GM18861 (cell line): ENCODE data around the gene NPFF.

ENCODE experiments used
- ATAC-seq: cut with Tn5 transposase; IDR thresholded peaks from one replicate; pipeline ENCODE4 v1.9.1; 2021; ENCODE audit not compliant: unreplicated experiment

The NPFF gene

DNA sequence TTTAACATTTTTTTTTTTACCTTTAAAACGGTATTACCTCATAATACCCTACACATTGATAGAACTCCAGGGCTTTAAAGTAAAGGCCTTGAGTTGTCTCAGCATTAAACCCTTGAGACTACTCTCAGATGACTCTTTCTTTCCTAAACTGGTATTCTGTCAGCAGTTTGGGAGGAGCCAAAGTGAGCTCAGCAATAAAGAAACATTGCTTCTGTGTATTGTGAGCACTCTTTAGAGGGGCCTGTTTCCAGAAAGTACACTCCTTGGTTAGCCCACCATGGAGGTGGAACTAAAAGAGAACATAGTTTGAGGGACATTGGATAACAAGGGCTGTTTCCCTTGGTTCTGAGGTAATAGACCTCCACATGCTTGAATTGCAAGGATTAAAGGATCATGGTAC is 28.4 kb downstream of the NPFF start:
- ATAC-seq: no peak

DNA sequence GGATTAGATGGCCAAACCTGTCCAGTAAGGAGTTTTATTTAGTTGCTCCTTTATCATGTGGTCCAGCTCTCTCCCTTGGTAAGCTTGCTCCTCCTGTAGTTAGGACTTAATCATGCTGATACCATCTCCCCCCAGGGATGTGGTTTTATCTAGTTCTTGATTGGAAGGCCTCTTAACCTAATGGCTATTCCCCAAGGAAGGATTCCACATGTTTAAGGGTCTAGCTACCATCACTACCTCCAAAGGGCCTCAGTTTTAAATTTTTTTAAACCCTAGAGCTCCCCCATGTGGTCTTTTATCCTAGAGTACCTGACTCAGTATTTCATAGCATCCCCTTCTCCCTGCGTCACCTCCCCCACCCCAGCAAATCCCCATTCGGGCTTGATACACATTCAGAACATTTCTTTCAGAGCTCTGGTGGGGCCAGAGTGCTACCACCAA is 30.5 kb downstream of the NPFF start:
- ATAC-seq: no peak

DNA sequence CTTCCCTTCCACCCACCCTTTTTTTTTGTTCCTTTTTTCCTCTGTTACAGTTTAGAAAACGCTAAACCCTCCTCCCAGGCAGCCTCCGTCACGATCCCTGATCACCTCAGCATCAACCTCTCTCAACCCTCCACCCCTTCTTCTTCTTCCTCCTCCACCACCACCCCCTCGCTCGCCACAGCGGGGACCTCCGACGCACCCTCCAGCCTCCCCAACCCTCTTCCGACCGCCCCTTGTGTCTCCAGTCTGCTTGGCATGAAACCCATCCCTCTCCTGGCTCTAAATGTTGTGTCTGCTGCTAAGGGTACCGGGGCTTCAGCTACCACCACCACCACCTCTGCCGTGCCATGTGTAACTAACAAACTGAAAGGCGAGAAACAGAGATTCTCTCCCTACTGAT is 32.5 kb downstream of the NPFF start:
- no peak for ATAC-seq

DNA sequence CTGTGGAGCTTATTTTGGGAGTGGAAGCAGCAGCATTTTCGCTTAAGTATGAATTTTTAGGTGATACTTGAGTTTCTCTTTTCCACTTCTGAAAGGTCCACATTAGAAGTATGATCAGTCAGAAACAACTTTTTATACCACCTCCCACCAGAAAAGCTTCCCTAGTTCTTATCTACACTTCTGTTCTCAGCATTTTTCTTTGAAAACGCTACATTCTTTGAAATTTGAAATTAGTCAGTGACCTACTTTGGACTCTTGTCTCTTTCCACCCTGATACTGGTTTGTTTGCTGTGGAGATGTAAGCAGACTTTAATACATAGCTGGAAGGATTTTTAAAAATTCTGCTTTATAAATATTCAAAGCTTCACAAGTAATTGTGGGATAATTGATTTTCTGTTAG is 33.2 kb downstream of the NPFF start:
- ATAC-seq: no peak

DNA sequence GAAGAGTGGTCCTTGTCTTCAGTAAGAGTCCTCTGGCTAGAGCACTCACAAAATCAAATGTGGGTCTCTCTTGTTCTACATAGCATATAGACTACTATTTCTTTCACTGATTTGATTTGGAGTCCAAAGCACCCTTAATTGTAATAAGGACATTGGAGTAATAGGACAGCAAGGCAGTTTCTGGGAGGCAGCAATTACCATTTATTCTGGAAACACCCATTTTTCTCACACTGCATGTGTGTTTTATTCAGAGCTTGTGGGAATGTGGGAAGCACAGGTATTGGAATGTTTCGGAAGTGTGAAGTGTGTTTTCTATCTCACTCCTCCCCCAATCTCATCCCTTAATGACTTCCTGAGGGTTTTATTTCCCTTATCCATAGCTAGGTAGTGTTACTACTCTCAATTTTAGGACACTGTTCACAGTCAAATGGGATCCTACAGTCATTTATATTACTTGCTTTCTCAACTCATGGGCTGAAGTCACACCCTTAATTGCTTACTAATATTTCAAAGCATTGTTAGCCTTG is 35.2 kb downstream of the NPFF start:
- ATAC-seq: no peak

DNA sequence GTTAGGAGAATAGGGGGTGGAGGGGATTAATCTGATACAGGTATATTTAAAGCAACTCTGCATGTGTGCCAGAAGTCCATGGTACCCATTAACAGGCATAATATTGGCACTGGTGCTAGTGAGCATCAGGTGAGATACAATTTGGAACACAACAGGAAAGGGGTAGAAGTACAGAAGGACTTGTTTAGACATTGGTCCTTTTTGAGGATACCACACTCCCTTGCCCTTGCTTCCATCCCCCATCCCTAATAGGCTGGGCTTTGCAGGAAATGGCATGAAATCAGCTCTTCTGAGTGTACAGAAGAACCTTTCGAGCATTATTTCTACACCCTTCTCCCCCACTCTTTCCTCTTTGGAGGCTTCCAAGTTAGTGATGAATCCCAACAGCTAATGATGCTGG is 39.0 kb downstream of the NPFF start:
- no peak for ATAC-seq

DNA sequence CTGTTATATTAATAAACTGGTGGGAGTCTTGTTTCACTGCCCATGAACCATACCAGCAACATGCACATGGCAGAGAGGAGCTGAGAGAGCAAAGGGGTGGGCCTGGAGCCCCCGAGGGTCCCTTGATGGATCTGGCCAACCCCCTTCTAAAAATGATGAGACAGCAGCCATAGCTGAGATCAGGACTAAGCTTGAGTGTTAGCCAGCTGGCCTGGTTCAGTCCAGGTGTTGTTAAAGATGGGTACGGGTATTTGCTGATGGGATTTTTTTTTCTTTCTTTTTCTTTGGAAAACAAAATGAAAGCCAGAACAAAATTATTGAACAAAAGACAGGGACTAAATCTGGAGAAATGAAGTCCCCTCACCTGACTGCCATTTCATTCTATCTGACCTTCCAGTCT is 39.4 kb downstream of the NPFF start:
- no peak for ATAC-seq

DNA sequence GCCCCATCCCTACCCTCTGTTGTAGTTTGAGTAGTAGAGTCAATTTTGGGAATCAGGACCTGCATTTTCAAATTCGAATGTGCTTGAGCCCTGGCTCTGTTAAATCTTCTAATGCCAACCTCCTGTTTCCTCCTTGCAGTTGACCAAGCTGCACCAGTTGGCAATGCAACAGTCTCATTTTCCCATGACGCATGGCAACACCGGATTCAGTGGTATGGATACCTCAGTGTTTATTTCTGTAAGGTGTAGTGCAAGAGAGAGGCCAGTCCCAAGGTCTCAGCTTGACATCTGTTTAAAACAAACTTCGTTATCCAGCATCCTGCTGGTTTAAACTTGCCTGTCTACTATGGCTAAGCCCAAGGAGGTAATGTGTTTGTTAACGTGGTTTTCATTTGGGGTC is 40.2 kb downstream of the NPFF start:
- no peak for ATAC-seq

DNA sequence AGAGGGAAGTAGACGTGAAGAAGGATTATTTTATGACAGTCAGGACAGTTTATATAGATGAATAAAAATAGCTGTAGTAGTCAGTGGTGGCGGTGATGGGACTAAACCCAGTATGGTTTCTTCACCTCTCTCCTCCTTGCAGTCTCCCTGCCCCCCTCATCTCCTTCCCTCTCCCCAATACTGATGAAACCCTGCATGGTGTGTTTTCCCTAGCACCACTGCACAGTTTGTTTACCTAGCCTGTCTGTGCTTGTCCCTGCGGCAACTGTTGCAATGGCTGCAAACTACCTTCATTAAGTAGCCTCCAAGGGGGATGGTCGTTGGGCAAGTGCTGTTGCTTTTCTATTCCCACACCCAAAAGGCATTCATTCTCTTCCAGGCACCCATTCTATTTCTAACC is 40.6 kb downstream of the NPFF start:
- ATAC-seq: no peak

DNA sequence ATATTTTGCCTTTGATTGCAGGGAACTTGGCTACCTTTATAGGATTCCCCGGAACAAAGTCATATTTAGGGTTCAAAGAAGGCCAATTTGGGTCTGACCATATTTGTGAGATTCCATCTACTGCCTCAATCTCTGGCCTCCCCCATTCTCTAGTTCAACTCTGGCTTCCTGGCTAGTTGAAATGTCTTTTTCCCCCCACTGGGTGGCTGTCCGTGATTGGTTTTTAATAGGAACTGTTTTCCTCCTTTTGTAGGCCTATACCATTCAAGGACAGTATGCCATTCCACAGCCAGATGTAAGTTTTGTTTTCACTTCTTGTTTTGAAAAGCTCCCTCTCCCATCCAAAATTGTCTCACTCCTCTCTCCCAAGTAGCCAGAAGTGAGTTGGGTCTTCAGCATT is 41.6 kb downstream of the NPFF start:
- no peak for ATAC-seq

DNA sequence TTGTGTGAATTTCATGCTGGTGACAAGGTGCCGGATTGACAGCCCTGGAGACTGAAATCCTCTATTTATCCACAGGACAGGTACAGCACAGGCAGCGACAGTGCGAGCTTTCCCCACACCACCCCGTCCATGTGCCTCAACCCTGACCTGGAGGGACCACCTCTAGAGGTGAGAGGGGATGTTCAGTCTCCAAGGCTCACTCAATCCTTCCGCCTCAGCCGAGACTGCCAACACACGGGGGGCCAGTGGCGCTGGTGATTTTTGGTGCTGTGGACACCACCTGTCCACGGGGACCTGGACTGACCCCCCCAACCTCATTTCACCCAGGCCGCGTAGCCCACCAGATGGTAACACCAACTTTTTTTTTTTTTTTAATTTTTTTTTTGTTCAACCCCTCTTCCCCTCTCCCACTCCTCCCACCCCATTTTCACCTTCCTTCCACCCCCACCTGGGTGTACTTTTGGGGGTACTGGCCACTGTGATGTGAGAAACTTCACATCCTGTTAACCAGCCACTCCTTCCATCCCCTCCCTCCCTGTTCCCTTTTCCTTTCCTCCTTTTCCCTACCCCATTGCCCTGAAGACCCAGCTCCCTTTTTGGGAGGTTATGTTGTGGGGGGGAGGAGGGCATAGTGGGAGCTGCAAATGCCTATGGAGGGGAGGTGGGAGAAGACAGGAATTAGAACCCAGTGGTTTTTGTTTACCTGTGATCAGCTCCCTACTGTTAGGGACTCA is 42.4 kb downstream of the NPFF start:
- no peak for ATAC-seq

DNA sequence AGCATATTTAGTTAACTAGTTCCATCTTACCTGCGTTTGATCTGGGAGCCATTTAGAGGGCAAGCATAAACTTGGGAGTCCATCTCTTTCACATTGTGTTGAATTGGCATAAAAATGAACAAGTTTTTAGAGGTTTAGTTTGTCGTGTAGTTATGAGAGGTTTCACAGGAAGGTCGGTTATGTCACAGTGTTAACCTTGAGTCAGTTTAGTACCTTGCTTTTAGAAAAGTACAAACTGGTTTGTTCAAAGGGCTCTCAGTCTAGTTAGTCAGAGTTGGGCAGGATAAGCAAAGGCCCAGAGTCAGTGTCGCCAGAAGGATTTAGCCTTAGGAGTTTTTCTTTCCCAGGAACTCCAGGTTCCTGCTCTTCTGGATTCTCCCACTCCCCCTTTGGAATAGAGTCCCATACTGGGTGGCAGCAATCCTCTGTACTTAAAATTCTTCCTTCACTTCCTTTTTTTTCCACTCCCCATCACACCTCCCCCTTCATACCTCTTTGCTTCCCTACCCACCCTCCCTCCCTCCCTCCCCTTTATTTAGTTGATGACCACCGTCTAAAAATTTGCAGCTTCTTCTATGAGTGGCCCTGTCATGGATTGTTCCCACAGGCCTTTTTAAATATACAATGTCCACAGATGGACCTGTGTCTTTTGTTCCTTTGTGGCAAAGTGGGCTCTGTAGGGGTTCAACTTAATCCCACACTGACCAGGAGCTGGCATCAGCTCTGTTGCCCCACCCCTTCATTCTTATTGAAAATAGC is 43.3 kb downstream of the NPFF start:
- no peak for ATAC-seq

DNA sequence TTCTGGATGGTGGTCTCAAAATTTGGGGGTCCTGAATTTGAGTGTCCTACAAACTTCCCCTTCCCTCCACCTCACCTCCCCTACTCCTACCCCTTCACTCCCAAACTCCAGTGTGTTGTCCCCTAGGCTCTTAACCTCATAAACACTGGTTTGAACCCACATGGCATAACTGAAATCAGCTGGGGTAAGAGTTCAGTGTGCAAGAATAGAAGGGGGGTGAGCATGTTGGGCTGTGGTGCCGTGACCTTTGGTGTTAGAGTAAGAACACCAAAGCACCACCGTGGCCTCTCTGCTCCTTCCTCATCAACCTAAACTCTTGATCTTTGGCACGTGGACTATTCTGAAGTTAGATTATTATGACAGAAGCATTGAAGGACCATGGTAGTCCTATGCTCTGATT is 44.3 kb downstream of the NPFF start:
- no peak for ATAC-seq

DNA sequence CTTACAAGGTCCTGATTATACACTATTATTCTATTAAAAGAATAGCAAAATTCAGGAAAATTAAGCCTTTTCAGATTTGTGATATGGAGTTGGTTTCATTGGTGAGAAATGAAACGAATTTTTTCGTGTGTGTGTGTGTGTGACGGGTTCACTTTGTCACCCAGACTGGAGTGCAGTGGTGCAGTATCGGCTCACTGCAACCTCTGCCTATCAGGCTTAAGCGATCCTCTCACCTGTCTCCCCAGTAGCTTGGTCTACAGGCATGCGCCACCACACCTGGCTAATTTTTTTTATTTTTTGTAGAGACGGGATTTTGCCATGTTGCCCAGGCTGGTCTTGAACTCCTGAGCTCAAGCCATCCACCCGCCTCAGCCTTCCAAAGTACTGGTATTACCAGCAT is 45.7 kb downstream of the NPFF start:
- ATAC-seq: no peak

DNA sequence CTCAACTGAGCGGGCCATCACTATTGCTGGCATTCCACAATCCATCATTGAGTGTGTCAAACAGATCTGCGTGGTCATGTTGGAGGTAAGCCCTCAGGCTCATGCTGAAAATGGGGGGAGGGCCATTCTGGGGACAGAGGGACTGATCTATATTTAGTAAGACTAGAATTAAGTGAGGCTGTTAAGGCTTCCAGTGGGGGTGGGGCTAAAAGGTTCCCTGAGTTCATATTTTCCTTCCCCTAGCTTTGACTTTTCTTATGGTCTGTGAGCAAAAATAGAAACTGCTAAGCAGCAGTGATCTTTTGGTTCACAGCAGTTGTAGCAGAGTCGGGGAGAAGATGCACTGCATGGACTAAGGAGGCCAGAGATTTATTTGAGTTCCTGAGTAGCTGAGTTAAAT is 46.2 kb downstream of the NPFF start:
- ATAC-seq: no peak

DNA sequence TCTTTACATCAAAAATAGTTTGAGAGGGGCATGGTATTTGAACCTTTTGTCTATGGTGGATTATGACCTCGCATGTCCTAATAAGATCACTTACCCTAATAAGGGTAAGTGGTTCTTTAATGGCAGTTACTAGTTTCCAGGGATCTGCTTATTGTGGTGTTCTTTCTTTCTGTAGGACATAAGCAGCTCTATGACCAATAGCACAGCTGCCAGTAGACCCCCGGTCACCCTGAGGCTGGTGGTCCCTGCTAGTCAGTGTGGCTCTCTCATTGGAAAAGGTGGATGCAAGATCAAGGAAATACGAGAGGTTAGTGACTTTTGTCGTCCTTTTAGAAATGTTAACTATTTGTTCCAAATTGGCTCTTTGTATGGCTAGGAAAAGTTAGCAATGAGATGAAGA is 48.2 kb downstream of the NPFF start:
- ATAC-seq: no peak
